GM12864 (cell line): ENCODE measurements around the gene STYXL1.

Source experiments
- DNase-seq: peaks from one replicate; pipeline ENCODE4 v3.0.0-alpha.2; 2011; ENCODE audit warnings: low read depth
- H3K4me3 ChIP-seq: 2 replicates; pipeline ENCODE4 v1.5.1; 2011; ENCODE audit warnings: mild to moderate bottlenecking, low read depth, low read length, control low read depth
- CTCF ChIP-seq: IDR thresholded peaks from 2 replicates; pipeline ENCODE4 v1.5.1; 2011; ENCODE audit warnings: low read depth, mild to moderate bottlenecking, moderate library complexity, low read length, control low read depth, inconsistent platforms; ENCODE audit errors: missing control alignments

Gene STYXL1

GRCh38 chr7:76080204-76080603, 32.4 kb upstream of the STYXL1 start:
- H3K4me3 ChIP-seq = no peak overlapping the region
- TF ChIP-seq CTCF = no peak
- no peak for DNase-seq

GRCh38 chr7:76077435-76077834, 29.6 kb upstream of the STYXL1 start:
- DNase-seq = no peak
- H3K4me3 ChIP-seq = no peak overlapping the region
- TF ChIP-seq CTCF = no peak

- DNase-seq = no peak
- H3K4me3 ChIP-seq = no peak overlapping the region
- TF ChIP-seq CTCF = no peak
Measured at GRCh38 chr7:76076995-76077394, 29.2 kb upstream of the STYXL1 start.

GRCh38 chr7:76074972-76075370, 27.2 kb upstream of the STYXL1 start:
- no peak for TF ChIP-seq CTCF
- DNase-seq = no peak
- H3K4me3 ChIP-seq = no peak overlapping the region

GRCh38 chr7:76074306-76074971, 26.6 kb upstream of the STYXL1 start:
- no peak overlapping the region for H3K4me3 ChIP-seq
- no peak for TF ChIP-seq CTCF
- no peak for DNase-seq

- no peak overlapping the region for H3K4me3 ChIP-seq
- no peak for DNase-seq
- TF ChIP-seq CTCF = no peak
Measured at GRCh38 chr7:76073335-76073990, 25.7 kb upstream of the STYXL1 start.
